HG03095 (cell line): ENCODE data around the gene TBC1D5.

Experiments
- ATAC-seq: cut with Tn5 transposase; IDR thresholded peaks from one replicate; pipeline ENCODE4 v1.9.1; 2021; ENCODE audit warnings: moderate library complexity; ENCODE audit not compliant: unreplicated experiment

TBC1D5 gene

GRCh38 chr3:17314171-17314570, 428.3 kb downstream of the TBC1D5 start:
- ATAC-seq: no peak

- no peak for ATAC-seq
Measured at GRCh38 chr3:17313746-17314145, 428.7 kb downstream of the TBC1D5 start.

- ATAC-seq: no peak
Measured at GRCh38 chr3:17310983-17311382, 431.4 kb downstream of the TBC1D5 start.

GRCh38 chr3:17307887-17308286, 434.5 kb downstream of the TBC1D5 start:
- ATAC-seq: no peak

GRCh38 chr3:17307482-17307881, 434.9 kb downstream of the TBC1D5 start:
- ATAC-seq: no peak

- ATAC-seq: no peak
Measured at GRCh38 chr3:17304969-17305368, 437.5 kb downstream of the TBC1D5 start.

GRCh38 chr3:17302774-17303173, 439.7 kb downstream of the TBC1D5 start:
- no peak for ATAC-seq

GRCh38 chr3:17302170-17302569, 440.3 kb downstream of the TBC1D5 start:
- no peak for ATAC-seq

- ATAC-seq: no peak
Measured at GRCh38 chr3:17301271-17301670, 441.2 kb downstream of the TBC1D5 start.

GRCh38 chr3:17300441-17300840, 442.0 kb downstream of the TBC1D5 start:
- no peak for ATAC-seq

- no peak for ATAC-seq
Measured at GRCh38 chr3:17298038-17298437, 444.4 kb downstream of the TBC1D5 start.

GRCh38 chr3:17292556-17292955, 449.9 kb downstream of the TBC1D5 start:
- no peak for ATAC-seq

- ATAC-seq: no peak
Measured at GRCh38 chr3:17290894-17291293, 451.5 kb downstream of the TBC1D5 start.

- no peak for ATAC-seq
Measured at GRCh38 chr3:17288839-17289399, 453.5 kb downstream of the TBC1D5 start.

- no peak for ATAC-seq
Measured at GRCh38 chr3:17287006-17287689, 455.3 kb downstream of the TBC1D5 start.

GRCh38 chr3:17278006-17278405, 464.4 kb downstream of the TBC1D5 start:
- ATAC-seq: no peak

- ATAC-seq: no peak
Measured at GRCh38 chr3:17266846-17267245, 475.6 kb downstream of the TBC1D5 start.

- no peak for ATAC-seq
Measured at GRCh38 chr3:17261627-17262369, 480.6 kb downstream of the TBC1D5 start.

GRCh38 chr3:17260257-17260656, 482.2 kb downstream of the TBC1D5 start:
- ATAC-seq: no peak

GRCh38 chr3:17259685-17260084, 482.7 kb downstream of the TBC1D5 start:
- ATAC-seq: no peak

GRCh38 chr3:17258823-17259436, 483.5 kb downstream of the TBC1D5 start:
- ATAC-seq: no peak

- no peak for ATAC-seq
Measured at GRCh38 chr3:17257269-17257668, 485.2 kb downstream of the TBC1D5 start.
